ENCODE results near the gene ZNF155. TPM values are rescaled to one million over a fixed set of nuclear protein-coding genes. Genes with fewer than 3 reads are reported as not detected.

The ZNF155 gene
- total and polyA plus RNA-seq, 3 donors from 2014 or later, result 7.4 to 8.7 (median 8.2) TPM

- Histone ChIP-seq H3K36me3 (ENCODE audit: low read depth, missing control alignments) (no peaks in the 10 kb centered on the region), H3K27me3 (no peaks in the 10 kb centered on the region), H3K4me1 (no peaks in the 10 kb centered on the region), H3K27ac (peak overlapping the region in 1 of 2 donors; percentile 66), H3K4me3 (peak overlapping the region; percentile 79 to 82), H3K9me3 (no peaks in the 10 kb centered on the region)
- WGBS, 2 donors, result 0 to 2% methylated on average over 13 to 14 of the region's 14 CpGs
- TF ChIP-seq CTCF (IDR thresholded peaks at IDR 0.05) (no peak), POLR2A (IDR thresholded peaks at IDR 0.05) (no peak)
- intact Hi-C loops (cut with DNase I; ENCODE audit: low total_unique reads), result no loop called here
- DNase-seq, result peak; percentile 28
These were observed 656 bp downstream of the ZNF155 start for GRCh38 chr19:43984687-43985000.

- no peak for TF ChIP-seq CTCF (IDR thresholded peaks at IDR 0.05)
- TF ChIP-seq POLR2A (IDR thresholded peaks at IDR 0.05), result no peak
These were observed 13.8 kb downstream of the ZNF155 start for GRCh38 chr19:43997631-43998290.

GRCh38 chr19:44002212-44002565, 18.2 kb downstream of the ZNF155 start:
- Histone ChIP-seq H3K27me3 (no peaks in the 10 kb centered on the region), H3K27ac (peak overlapping the region in 1 of 2 donors; percentile 46), H3K4me1 (peaks cover 3% of the 10 kb centered on the region), H3K36me3 (ENCODE audit: low read depth, missing control alignments) (no peaks in the 10 kb centered on the region), H3K9me3 (no peaks in the 10 kb centered on the region), H3K4me3 (peak overlapping the region; percentile 73 to 87)
- TF ChIP-seq POLR2A (IDR thresholded peaks at IDR 0.05), result no peak
- intact Hi-C loops (cut with DNase I; ENCODE audit: low total_unique reads), result no loop called here
- WGBS, 2 donors, result 5 to 13% methylated on average over 8 of the region's 8 CpGs
- DNase-seq, result no peak

More at GRCh38 chr19:43997631-43998290, 13.8 kb downstream of the ZNF155 start:
- Histone ChIP-seq H3K4me1 (no peaks in the 10 kb centered on the region), H3K36me3 (ENCODE audit: low read depth, missing control alignments) (no peaks in the 10 kb centered on the region), H3K4me3 (no peak overlapping the region), H3K9me3 (no peaks in the 10 kb centered on the region), H3K27ac (no peak overlapping the region), H3K27me3 (no peaks in the 10 kb centered on the region)
- 66 to 74% methylated on average over 10 of the region's 10 CpGs for WGBS, 2 donors
- peak; percentile 30 for DNase-seq
- intact Hi-C loops (cut with DNase I; ENCODE audit: low total_unique reads), result no loop called here

GRCh38 chr19:44002566-44003460, 18.8 kb downstream of the ZNF155 start, which contains the start of gene ZNF230:
Gene ZNF230 (plus strand): TSS chr19:44002957. CDS start chr19:44007079, 4,122 bp downstream.
- 0% methylated on average over 26 to 48 of the region's 48 CpGs for WGBS, 2 donors
- DNase-seq, result peak; percentile 99

More at GRCh38 chr19:44002566-44003460, 18.8 kb downstream of the ZNF155 start, which contains the start of gene ZNF230:
- no peaks in the 10 kb centered on the region for H3K9me3 ChIP-seq
- H3K36me3 ChIP-seq (ENCODE audit: low read depth, missing control alignments), result no peaks in the 10 kb centered on the region
- intact Hi-C loops (cut with DNase I; ENCODE audit: low total_unique reads), result no loop called here
- peaks cover 3% of the 10 kb centered on the region for H3K4me1 ChIP-seq
- peak within 1 kb of the TSS; percentile 73 to 87 for H3K4me3 ChIP-seq
- H3K27ac ChIP-seq, result peak within 1 kb of the TSS; percentile 33 to 46
- TF ChIP-seq CTCF (IDR thresholded peaks at IDR 0.05), result no peak
- TF ChIP-seq POLR2A (IDR thresholded peaks at IDR 0.05), result no peak
- H3K27me3 ChIP-seq, result no peaks in the 10 kb centered on the region

Measured in testis (tissue), 3 donors.